ENCODE measurements around the gene FLT1. TPM values are rescaled to one million over a fixed set of nuclear protein-coding genes. Genes with fewer than 3 reads are reported as not detected.

The FLT1 gene
- total and polyA plus RNA-seq, 2 of the 13 experiments (the other 11 are each of a cell fraction or from before 2014, with no cell fraction given) = 0.02 TPM; not detected in 1

DNA sequence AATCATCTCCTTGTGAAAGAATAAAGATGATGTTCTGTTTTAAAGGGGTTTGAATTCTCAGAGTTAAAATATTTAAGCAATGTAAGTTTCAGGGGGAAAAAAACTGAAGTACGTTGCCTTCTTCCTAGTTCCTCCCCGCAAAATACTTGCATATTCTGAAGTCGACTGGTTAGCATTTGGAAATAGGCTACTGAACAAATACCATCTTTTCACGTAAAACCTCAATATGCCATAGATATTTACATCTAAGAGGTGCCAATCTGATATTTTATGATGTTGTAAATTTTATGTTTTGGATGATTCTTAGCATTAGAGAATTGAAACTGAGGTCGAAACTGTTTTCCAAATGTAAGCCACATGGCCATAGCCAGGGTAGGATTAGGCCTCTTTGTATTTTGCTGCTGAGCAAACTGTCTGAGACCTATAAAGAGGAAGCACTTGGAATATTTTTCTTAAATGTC lies 138.3 kb downstream of the FLT1 start:
- no peak for TF ChIP-seq REL (CRISPR knock-in tag; conservative IDR thresholded peaks at IDR 0.05)
- TF ChIP-seq, protein P1, sequence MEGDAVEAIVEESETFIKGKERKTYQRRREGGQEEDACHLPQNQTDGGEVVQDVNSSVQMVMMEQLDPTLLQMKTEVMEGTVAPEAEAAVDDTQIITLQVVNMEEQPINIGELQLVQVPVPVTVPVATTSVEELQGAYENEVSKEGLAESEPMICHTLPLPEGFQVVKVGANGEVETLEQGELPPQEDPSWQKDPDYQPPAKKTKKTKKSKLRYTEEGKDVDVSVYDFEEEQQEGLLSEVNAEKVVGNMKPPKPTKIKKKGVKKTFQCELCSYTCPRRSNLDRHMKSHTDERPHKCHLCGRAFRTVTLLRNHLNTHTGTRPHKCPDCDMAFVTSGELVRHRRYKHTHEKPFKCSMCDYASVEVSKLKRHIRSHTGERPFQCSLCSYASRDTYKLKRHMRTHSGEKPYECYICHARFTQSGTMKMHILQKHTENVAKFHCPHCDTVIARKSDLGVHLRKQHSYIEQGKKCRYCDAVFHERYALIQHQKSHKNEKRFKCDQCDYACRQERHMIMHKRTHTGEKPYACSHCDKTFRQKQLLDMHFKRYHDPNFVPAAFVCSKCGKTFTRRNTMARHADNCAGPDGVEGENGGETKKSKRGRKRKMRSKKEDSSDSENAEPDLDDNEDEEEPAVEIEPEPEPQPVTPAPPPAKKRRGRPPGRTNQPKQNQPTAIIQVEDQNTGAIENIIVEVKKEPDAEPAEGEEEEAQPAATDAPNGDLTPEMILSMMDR (CRISPR knock-in tag; IDR thresholded peaks at IDR 0.05) = no peak
- TF ChIP-seq ZNF337 (CRISPR knock-in tag; IDR thresholded peaks at IDR 0.05; ENCODE audit: borderline replicate concordance, low read depth) = no peak
- TF ChIP-seq, protein P2, sequence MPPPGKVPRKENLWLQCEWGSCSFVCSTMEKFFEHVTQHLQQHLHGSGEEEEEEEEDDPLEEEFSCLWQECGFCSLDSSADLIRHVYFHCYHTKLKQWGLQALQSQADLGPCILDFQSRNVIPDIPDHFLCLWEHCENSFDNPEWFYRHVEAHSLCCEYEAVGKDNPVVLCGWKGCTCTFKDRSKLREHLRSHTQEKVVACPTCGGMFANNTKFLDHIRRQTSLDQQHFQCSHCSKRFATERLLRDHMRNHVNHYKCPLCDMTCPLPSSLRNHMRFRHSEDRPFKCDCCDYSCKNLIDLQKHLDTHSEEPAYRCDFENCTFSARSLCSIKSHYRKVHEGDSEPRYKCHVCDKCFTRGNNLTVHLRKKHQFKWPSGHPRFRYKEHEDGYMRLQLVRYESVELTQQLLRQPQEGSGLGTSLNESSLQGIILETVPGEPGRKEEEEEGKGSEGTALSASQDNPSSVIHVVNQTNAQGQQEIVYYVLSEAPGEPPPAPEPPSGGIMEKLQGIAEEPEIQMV (CRISPR knock-in tag; IDR thresholded peaks at IDR 0.05; ENCODE audit: low read depth) = no peak
- TF ChIP-seq, protein P3, sequence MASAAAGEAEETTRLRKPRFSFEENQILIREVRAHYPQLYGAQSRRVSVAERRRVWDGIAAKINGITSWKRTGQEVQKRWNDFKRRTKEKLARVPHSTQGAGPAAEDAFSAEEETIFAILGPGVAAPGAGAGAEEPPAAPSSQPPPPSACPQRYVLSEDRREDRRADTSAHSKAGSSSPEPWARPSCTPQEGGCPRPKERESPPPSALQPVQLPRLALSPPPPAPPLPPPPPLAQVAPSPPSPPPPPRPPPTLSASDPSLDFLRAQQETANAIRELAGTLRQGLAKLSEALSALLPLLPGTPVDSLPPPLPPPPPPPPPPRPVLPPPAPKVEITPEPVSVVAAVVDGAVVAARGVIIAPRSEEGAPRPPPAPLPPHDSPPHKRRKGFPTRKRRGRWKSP (CRISPR knock-in tag; IDR thresholded peaks at IDR 0.05) = no peak
- TF ChIP-seq SP140L (CRISPR knock-in tag; IDR thresholded peaks at IDR 0.05; ENCODE audit: borderline replicate concordance) = no peak
- no peak for TF ChIP-seq MED1 (CRISPR knock-in tag; IDR thresholded peaks at IDR 0.05)
- TF ChIP-seq ZNF747 (CRISPR knock-in tag; IDR thresholded peaks at IDR 0.05; ENCODE audit: borderline replicate concordance) = no peak
- TF ChIP-seq ZFP62 (CRISPR knock-in tag; IDR thresholded peaks at IDR 0.05) = no peak
- no peak for TF ChIP-seq RBFOX2 (IDR thresholded peaks at IDR 0.05; ENCODE audit: low read depth, low read length)
- TF ChIP-seq ZNF317 (CRISPR knock-in tag; IDR thresholded peaks at IDR 0.05) = no peak
- TF ChIP-seq RNF2 (conservative IDR thresholded peaks at IDR 0.05; ENCODE audit: low read depth) = no peak
- TF ChIP-seq NR2F1 (CRISPR knock-in tag; IDR thresholded peaks at IDR 0.05) = no peak
- TF ChIP-seq, protein P4, sequence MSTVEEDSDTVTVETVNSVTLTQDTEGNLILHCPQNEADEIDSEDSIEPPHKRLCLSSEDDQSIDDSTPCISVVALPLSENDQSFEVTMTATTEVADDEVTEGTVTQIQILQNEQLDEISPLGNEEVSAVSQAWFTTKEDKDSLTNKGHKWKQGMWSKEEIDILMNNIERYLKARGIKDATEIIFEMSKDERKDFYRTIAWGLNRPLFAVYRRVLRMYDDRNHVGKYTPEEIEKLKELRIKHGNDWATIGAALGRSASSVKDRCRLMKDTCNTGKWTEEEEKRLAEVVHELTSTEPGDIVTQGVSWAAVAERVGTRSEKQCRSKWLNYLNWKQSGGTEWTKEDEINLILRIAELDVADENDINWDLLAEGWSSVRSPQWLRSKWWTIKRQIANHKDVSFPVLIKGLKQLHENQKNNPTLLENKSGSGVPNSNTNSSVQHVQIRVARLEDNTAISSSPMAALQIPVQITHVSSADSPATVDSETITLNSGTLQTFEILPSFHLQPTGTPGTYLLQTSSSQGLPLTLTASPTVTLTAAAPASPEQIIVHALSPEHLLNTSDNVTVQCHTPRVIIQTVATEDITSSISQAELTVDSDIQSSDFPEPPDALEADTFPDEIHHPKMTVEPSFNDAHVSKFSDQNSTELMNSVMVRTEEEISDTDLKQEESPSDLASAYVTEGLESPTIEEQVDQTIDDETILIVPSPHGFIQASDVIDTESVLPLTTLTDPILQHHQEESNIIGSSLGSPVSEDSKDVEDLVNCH (CRISPR knock-in tag; IDR thresholded peaks at IDR 0.05) = no peak
- TF ChIP-seq, protein P5, sequence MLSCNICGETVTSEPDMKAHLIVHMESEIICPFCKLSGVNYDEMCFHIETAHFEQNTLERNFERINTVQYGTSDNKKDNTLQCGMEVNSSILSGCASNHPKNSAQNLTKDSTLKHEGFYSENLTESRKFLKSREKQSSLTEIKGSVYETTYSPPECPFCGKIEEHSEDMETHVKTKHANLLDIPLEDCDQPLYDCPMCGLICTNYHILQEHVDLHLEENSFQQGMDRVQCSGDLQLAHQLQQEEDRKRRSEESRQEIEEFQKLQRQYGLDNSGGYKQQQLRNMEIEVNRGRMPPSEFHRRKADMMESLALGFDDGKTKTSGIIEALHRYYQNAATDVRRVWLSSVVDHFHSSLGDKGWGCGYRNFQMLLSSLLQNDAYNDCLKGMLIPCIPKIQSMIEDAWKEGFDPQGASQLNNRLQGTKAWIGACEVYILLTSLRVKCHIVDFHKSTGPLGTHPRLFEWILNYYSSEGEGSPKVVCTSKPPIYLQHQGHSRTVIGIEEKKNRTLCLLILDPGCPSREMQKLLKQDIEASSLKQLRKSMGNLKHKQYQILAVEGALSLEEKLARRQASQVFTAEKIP (CRISPR knock-in tag; IDR thresholded peaks at IDR 0.05; ENCODE audit: borderline replicate concordance) = no peak
- TF ChIP-seq ZFP37 (CRISPR knock-in tag; IDR thresholded peaks at IDR 0.05; ENCODE audit: borderline replicate concordance) = no peak
- Histone ChIP-seq H3K27me3 (ENCODE audit: control insufficient read depth in 1 of 2, insufficient read depth in 2 of 2, low read length in 2 of 2) (peaks cover 0 to 10% of the 10 kb centered on the region in 2 experiments; a peak in 2 of 5 replicates), H3K79me2 (ENCODE audit: insufficient read depth, low read length) (no peaks in the 10 kb centered on the region), H3K4me2 (ENCODE audit: low read depth, low read length) (no peak overlapping the region), H2AFZ (ENCODE audit: low read length) (no peak overlapping the region), H3K9me3 (ENCODE audit: low read length) (no peaks in the 10 kb centered on the region), H3K36me3 (replicated peaks in 1 of 2; ENCODE audit: control insufficient read depth in 1 of 2, insufficient read depth in 2 of 2, low read length in 2 of 2) (no peaks in the 10 kb centered on the region), H3K9ac (ENCODE audit: insufficient read depth, low read depth, low read length) (no peak overlapping the region), H3K4me1 (ENCODE audit: insufficient read depth, low read length) (no peaks in the 10 kb centered on the region), H3K4me3 (replicated peaks in 1 of 3; ENCODE audit: insufficient read depth in 1 of 3, low read depth in 2 of 3, low read length in 3 of 3) (no peak overlapping the region), H4K20me1 (ENCODE audit: insufficient read depth, low read length) (no peaks in the 10 kb centered on the region), H3K27ac (ENCODE audit: extremely low read length, insufficient read depth, low read length) (no peak overlapping the region)
- FAIRE-seq (no peak), DNase-seq (ENCODE audit: low spot score) (no peak), ATAC-seq (no peak)
- BruUV-seq (replicated peaks) = no TSS peak
- WGBS (ENCODE audit: low lambda C conversion rate) = 7% methylated on average over 5 of the region's 5 CpGs
- ChIA-PET POLR2A (no interaction called here), CTCF (ENCODE audit: low intra/inter-chr PET ratio, low total read pairs) (no interaction called here)
- intact Hi-C loops (cut with micrococcal nuclease; ENCODE audit: unreplicated experiment) = no loop called here
- in situ Hi-C loops (cut with HindIII; ENCODE audit: extremely low pct_ligation_motif_present, low pct_unique_long_range_greater_than_20kb) = no loop called here
